C4-2B (cell line): ENCODE measurements around the gene COMTD1.

Experiments used
- ZFX ChIP-seq: fragments of 450-650 bp; IDR thresholded peaks from 2 replicates; pipeline ENCODE4 v1.6.1; 2017
- TF ChIP-seq, protein P1 (sequence below): fragments of 450-650 bp; conservative IDR thresholded peaks from 2 replicates; pipeline ENCODE4 v1.5.1; 2017; ENCODE audit warnings: mild to moderate bottlenecking

DNA sequence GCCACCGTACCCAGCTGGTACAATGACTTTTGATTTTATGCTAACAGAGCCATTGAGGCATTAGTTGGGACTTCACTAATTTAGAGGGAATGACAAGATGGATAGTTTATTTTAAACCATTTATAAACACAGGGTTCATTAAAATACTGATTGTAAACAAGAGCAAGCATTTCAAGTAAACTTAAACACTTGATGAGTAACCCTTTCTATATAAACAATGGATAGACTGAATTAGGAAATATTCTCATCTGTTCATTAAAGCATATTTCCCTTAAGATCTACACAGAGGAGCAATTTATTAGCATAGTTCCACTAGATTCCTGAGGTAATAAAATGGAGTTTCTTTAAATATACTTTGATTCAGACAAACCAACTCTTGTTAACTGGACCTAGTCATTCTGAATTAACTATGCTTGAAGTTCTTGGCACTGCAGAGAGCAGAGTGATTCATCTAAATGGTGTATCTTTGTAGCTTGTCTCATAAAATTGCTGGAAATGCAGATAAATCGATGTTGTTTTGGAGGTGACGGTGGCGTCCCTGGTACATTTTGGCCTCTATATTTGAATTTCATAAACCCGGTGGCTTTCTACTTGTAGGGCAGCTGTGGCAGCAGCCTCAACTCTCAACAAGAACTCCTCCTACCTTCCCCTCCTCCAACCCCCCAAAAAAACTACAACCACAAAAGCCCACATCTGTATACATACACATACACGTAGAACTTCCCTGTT is 40.6 kb downstream of the COMTD1 start:
- TF ChIP-seq, protein P1, sequence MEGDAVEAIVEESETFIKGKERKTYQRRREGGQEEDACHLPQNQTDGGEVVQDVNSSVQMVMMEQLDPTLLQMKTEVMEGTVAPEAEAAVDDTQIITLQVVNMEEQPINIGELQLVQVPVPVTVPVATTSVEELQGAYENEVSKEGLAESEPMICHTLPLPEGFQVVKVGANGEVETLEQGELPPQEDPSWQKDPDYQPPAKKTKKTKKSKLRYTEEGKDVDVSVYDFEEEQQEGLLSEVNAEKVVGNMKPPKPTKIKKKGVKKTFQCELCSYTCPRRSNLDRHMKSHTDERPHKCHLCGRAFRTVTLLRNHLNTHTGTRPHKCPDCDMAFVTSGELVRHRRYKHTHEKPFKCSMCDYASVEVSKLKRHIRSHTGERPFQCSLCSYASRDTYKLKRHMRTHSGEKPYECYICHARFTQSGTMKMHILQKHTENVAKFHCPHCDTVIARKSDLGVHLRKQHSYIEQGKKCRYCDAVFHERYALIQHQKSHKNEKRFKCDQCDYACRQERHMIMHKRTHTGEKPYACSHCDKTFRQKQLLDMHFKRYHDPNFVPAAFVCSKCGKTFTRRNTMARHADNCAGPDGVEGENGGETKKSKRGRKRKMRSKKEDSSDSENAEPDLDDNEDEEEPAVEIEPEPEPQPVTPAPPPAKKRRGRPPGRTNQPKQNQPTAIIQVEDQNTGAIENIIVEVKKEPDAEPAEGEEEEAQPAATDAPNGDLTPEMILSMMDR = no peak
- TF ChIP-seq ZFX = no peak
